Endodermal cell (in vitro differentiated cells): ENCODE data around the gene TBX1. TPM values are rescaled to one million over a fixed set of nuclear protein-coding genes. Genes with fewer than 3 reads are reported as not detected.

Source experiments
- DNase-seq: peaks from one replicate; pipeline ENCODE4 v3.0.0-alpha.2; 2017
- H3K27ac ChIP-seq: 2 replicates; pipeline ENCODE4 v1.5.1; 2013; ENCODE audit warnings: mild to moderate bottlenecking, low read depth, low read length, moderate library complexity
- H3K27me3 ChIP-seq: 2 replicates; pipeline ENCODE4 v1.6.1; 2013; ENCODE audit warnings: mild to moderate bottlenecking, low read length, moderate library complexity; ENCODE audit not compliant: insufficient read depth, control insufficient read depth, poor library complexity, severe bottlenecking
- H3K36me3 ChIP-seq: 2 replicates; pipeline ENCODE4 v1.7.0; 2013; ENCODE audit warnings: mild to moderate bottlenecking, low read length, moderate library complexity; ENCODE audit not compliant: control insufficient read depth, insufficient read depth
- H3K4me1 ChIP-seq: one replicate; pipeline ENCODE4 v1.7.0; 2013; ENCODE audit warnings: low read length; ENCODE audit not compliant: control insufficient read depth, insufficient read depth
- H3K4me3 ChIP-seq: 2 replicates; pipeline ENCODE4 v1.5.1; 2013; ENCODE audit warnings: mild to moderate bottlenecking, low read length, moderate library complexity
- H3K9ac ChIP-seq: 2 replicates; pipeline ENCODE4 v1.6.1; 2013; ENCODE audit warnings: mild to moderate bottlenecking, low read length, moderate library complexity; ENCODE audit not compliant: poor library complexity, severe bottlenecking; ENCODE audit errors: extremely low read depth
- H3K9me3 ChIP-seq: 2 replicates; pipeline ENCODE4 v1.6.1; 2013; ENCODE audit warnings: mild to moderate bottlenecking, low read length, moderate library complexity; ENCODE audit not compliant: control insufficient read depth
- H3K27ac Mint-ChIP-seq: 2 replicates; pipeline ENCODE4 v1.8.0; 2020; ENCODE audit warnings: mixed read lengths
- H3K27me3 Mint-ChIP-seq: 2 replicates; pipeline ENCODE4 v1.8.0; 2021; ENCODE audit warnings: mild to moderate bottlenecking, mixed read lengths; ENCODE audit not compliant: insufficient read depth
- H3K36me3 Mint-ChIP-seq: 2 replicates; pipeline ENCODE4 v1.8.0; 2020; ENCODE audit warnings: low read depth, mixed read lengths
- H3K4me1 Mint-ChIP-seq: 2 replicates; pipeline ENCODE4 v1.8.0; 2020; ENCODE audit warnings: mixed read lengths
- H3K4me3 Mint-ChIP-seq: 2 replicates; pipeline ENCODE4 v1.8.0; 2020; ENCODE audit warnings: mild to moderate bottlenecking, moderate library complexity, mixed read lengths
- H3K9me3 Mint-ChIP-seq: 2 replicates; pipeline ENCODE4 v1.8.0; 2020; ENCODE audit warnings: mild to moderate bottlenecking, mixed read lengths
- CTCF ChIP-seq: fragments of 200-600 bp; sonication (generic); conservative IDR thresholded peaks from 2 replicates; pipeline ENCODE4 v1.5.0; 2021; ENCODE audit warnings: antibody characterized with exemption, mild to moderate bottlenecking
- WGBS, 2 experiments: methylation state at CpG; one replicate each; pipeline versions ENCODE4 v1.1.5 to v1.1.7; 2013; ENCODE audit warnings: missing lambda C conversion rate in 2 of 2, mixed read lengths in 1 of 2; ENCODE audit not compliant: insufficient coverage in 1 of 2, insufficient read length in 1 of 2; 5-methylcytosine and 5-hydroxymethylcytosine counted together
- total RNA-seq, 2 donors: library from RNA; stranded (reverse); fragmentation: NEBNext Ultra II Directional in 1 of 2; extraction: Animal tissue kit (Norgen Biotek cat#: 25700) in 1 of 2; gene quantifications; 2 replicates in 1 of 2; 3 replicates in 1 of 2; pipeline ENCODE4 v1.2.1, GENCODE V29; 2021

The TBX1 gene
- total RNA-seq, 2 donors from 2014 or later, result 1.3 TPM; not detected in 1

GRCh38 chr22:19734163-19734562 is 26.4 kb upstream of the TBX1 start:
- no peak for TF ChIP-seq CTCF
- Mint-ChIP-seq H3K27ac (no peak overlapping the region), H3K4me3 (no peak overlapping the region), H3K36me3 (no peaks in the 10 kb centered on the region), H3K27me3 (peaks cover 6% of the 10 kb centered on the region), H3K4me1 (no peaks in the 10 kb centered on the region), H3K9me3 (no peaks in the 10 kb centered on the region)
- H3K36me3 ChIP-seq, result no peaks in the 10 kb centered on the region
- no peak overlapping the region for H3K9ac ChIP-seq
- DNase-seq, result no peak
- peaks cover 4% of the 10 kb centered on the region for H3K4me1 ChIP-seq
- H3K9me3 ChIP-seq, result no peaks in the 10 kb centered on the region
- peaks cover 12% of the 10 kb centered on the region for H3K27me3 ChIP-seq
- no peak overlapping the region for H3K27ac ChIP-seq
- H3K4me3 ChIP-seq, result no peak overlapping the region
- 91 to 100% methylated on average over 2 to 7 of the region's 7 CpGs for WGBS, 2 experiments

GRCh38 chr22:19734837-19735382 is 25.7 kb upstream of the TBX1 start:
- Histone ChIP-seq H3K9ac (no peak overlapping the region), H3K4me3 (no peak overlapping the region), H3K27ac (no peak overlapping the region), H3K9me3 (no peaks in the 10 kb centered on the region), H3K4me1 (peaks cover 4% of the 10 kb centered on the region), H3K27me3 (peaks cover 5% of the 10 kb centered on the region), H3K36me3 (no peaks in the 10 kb centered on the region)
- H3K4me3 Mint-ChIP-seq, result no peak overlapping the region
- no peak overlapping the region for H3K27ac Mint-ChIP-seq
- no peaks in the 10 kb centered on the region for H3K4me1 Mint-ChIP-seq
- H3K27me3 Mint-ChIP-seq, result peaks cover 1% of the 10 kb centered on the region
- 88 to 92% methylated on average over 5 of the region's 5 CpGs for WGBS, 2 experiments
- H3K9me3 Mint-ChIP-seq, result no peaks in the 10 kb centered on the region
- no peak for TF ChIP-seq CTCF
- DNase-seq, result no peak
- H3K36me3 Mint-ChIP-seq, result no peaks in the 10 kb centered on the region

- Histone ChIP-seq H3K9me3 (no peaks in the 10 kb centered on the region), H3K36me3 (no peaks in the 10 kb centered on the region), H3K4me3 (no peak overlapping the region), H3K4me1 (peaks cover 4% of the 10 kb centered on the region), H3K27me3 (no peaks in the 10 kb centered on the region), H3K27ac (no peak overlapping the region), H3K9ac (no peak overlapping the region)
- Mint-ChIP-seq H3K27ac (no peak overlapping the region), H3K36me3 (no peaks in the 10 kb centered on the region), H3K4me1 (no peaks in the 10 kb centered on the region), H3K9me3 (no peaks in the 10 kb centered on the region), H3K27me3 (no peaks in the 10 kb centered on the region), H3K4me3 (no peak overlapping the region)
- no peak for TF ChIP-seq CTCF
- 89 to 91% methylated on average over 17 to 21 of the region's 21 CpGs for WGBS, 2 experiments
- DNase-seq, result no peak
Observed at GRCh38 chr22:19735665-19736510, 24.7 kb upstream of the TBX1 start.
